ENCODE measurements around the gene SCN8A. TPM values are rescaled to one million over a fixed set of nuclear protein-coding genes. Genes with fewer than 3 reads are reported as not detected.

Gene SCN8A
- total and polyA plus RNA-seq, 3 donors from 2014 or later: 4.8 to 15.3 (median 11.0) TPM

GRCh38 chr12:51850965-51851299 lies 259.9 kb downstream of the SCN8A start:
- Histone ChIP-seq H3K36me3 (ENCODE audit: low read depth, missing control alignments) (no peaks in the 10 kb centered on the region), H3K27me3 (no peaks in the 10 kb centered on the region), H3K4me1 (peaks cover 28% of the 10 kb centered on the region), H3K4me3 (no peak overlapping the region), H3K9me3 (no peaks in the 10 kb centered on the region), H3K27ac (no peak overlapping the region)
- WGBS, 2 donors: 90 to 100% methylated on average over 3 to 4 of the region's 4 CpGs
- intact Hi-C loops (cut with DNase I; ENCODE audit: low total_unique reads): no loop called here
- no peak for DNase-seq
- TF ChIP-seq POLR2A (IDR thresholded peaks at IDR 0.05) (no peak), CTCF (IDR thresholded peaks at IDR 0.05) (no peak)

GRCh38 chr12:51851413-51852124 lies 260.5 kb downstream of the SCN8A start:
- intact Hi-C loops (cut with DNase I; ENCODE audit: low total_unique reads): no loop called here
- no peak for DNase-seq
- H3K4me3 ChIP-seq: no peak overlapping the region
- H3K27me3 ChIP-seq: no peaks in the 10 kb centered on the region
- H3K27ac ChIP-seq: no peak overlapping the region
- H3K9me3 ChIP-seq: no peaks in the 10 kb centered on the region
- no peaks in the 10 kb centered on the region for H3K36me3 ChIP-seq (ENCODE audit: low read depth, missing control alignments)
- TF ChIP-seq CTCF (IDR thresholded peaks at IDR 0.05): no peak
- TF ChIP-seq POLR2A (IDR thresholded peaks at IDR 0.05): no peak
- peaks cover 25% of the 10 kb centered on the region for H3K4me1 ChIP-seq
- 60 to 64% methylated on average over 7 to 8 of the region's 8 CpGs for WGBS, 2 donors

DNA sequence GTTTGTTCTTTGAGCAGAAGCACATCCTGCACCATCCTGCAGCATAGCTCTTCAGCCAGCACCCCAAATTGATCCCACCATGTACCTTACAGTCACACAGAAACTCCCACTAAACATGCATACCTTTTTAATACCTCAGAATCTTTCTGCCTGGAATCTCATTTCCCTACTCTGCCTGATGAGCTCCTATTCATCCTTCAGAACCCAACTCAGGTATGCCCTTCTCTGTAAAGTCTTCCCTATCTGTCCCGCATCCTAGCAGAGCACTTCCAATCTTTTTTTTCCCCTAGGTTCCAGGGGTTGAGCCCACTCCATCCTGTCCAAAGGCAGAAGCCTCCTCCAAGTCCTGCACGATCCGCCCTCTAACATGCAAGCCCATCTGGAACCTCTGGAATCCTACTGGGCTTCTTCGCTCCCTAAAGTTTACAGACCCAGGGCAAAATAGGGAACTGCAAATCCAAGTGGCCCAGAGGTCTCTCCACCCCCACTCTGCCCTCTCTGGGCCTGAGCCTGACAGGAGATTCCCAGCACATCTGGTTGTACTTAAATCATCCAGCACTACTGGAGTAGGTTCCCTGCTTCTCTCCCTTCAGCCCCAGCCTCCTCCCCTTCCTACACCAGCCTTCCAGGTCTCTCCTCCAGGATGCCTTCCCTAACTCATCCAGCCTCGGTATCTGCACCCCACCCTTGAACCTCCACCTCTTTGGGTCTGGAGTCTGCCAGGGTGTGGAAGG lies 261.5 kb downstream of the SCN8A start:
- Histone ChIP-seq H3K9me3 (no peaks in the 10 kb centered on the region), H3K4me3 (no peak overlapping the region), H3K4me1 (peaks cover 18% of the 10 kb centered on the region), H3K27me3 (no peaks in the 10 kb centered on the region), H3K36me3 (ENCODE audit: low read depth, missing control alignments) (no peaks in the 10 kb centered on the region), H3K27ac (no peak overlapping the region)
- no peak for DNase-seq
- intact Hi-C loops (cut with DNase I; ENCODE audit: low total_unique reads): no loop called here
- TF ChIP-seq POLR2A (IDR thresholded peaks at IDR 0.05) (no peak), CTCF (IDR thresholded peaks at IDR 0.05) (no peak)
- WGBS, 2 donors: 83 to 94% methylated on average over 5 of the region's 5 CpGs

GRCh38 chr12:51855586-51856428 lies 264.8 kb downstream of the SCN8A start:
- no peak overlapping the region for H3K4me3 ChIP-seq
- H3K27ac ChIP-seq: no peak overlapping the region

More at GRCh38 chr12:51855586-51856428, 264.8 kb downstream of the SCN8A start:
- Histone ChIP-seq H3K9me3 (no peaks in the 10 kb centered on the region), H3K36me3 (ENCODE audit: low read depth, missing control alignments) (no peaks in the 10 kb centered on the region), H3K27me3 (no peaks in the 10 kb centered on the region), H3K4me1 (peaks cover 3% of the 10 kb centered on the region)
- TF ChIP-seq POLR2A (IDR thresholded peaks at IDR 0.05) (no peak), CTCF (IDR thresholded peaks at IDR 0.05) (no peak)
- intact Hi-C loops (cut with DNase I; ENCODE audit: low total_unique reads): no loop called here
- peak; percentile 48 for DNase-seq
- 12 to 19% methylated on average over 15 to 21 of the region's 21 CpGs for WGBS, 2 donors

Data from testis (tissue), 3 donors.